Caco-2 (cell line): ENCODE data around the gene HES6. TPM values are rescaled to one million over a fixed set of nuclear protein-coding genes. Genes with fewer than 3 reads are reported as not detected.

Experiments used
- BruUV-seq: library from RNA; stranded (reverse); fragments of 400-500 nt; replicated peaks from 2 replicates; lab custom pipeline; 2021; lab: Mats Ljungman, UMichigan
- CTCF ChIA-PET: fragments of 300-600 bp; sonication (Branson Sonifier 250); formaldehyde crosslinking; loops from one replicate; lab custom pipeline; 2022; ENCODE audit warnings: antibody characterized with exemption; lab: Charles Lee
- POLR2A ChIA-PET: fragments of 300-600 bp; sonication (Branson Sonifier 250); formaldehyde crosslinking; loops from one replicate; lab custom pipeline; 2022; ENCODE audit warnings: antibody characterized with exemption; lab: Charles Lee
- DNase-seq, 2 experiments: peaks; one replicate each; pipeline versions ENCODE4 v3.0.0 to v3.0.0-alpha.2; 2020 to 2022
- H3K27me3 ChIP-seq: replicated peaks from 2 replicates; pipeline ENCODE4 v1.6.0; 2011; ENCODE audit warnings: low read length; ENCODE audit not compliant: control insufficient read depth, insufficient read depth
- H3K36me3 ChIP-seq: 2 replicates; pipeline ENCODE4 v1.5.1; 2011; ENCODE audit warnings: low read length; ENCODE audit not compliant: control insufficient read depth, insufficient read depth
- H3K4me1 ChIP-seq: fragments of 250-450 bp; sonication (Bioruptor Pico); 2 replicates; pipeline ENCODE4 v1.5.1; 2020; ENCODE audit warnings: mild to moderate bottlenecking
- H3K4me3 ChIP-seq: 2 replicates; pipeline ENCODE4 v1.5.1; 2011; ENCODE audit warnings: low read depth, mild to moderate bottlenecking, control low read depth, low read length
- H3K9me3 ChIP-seq: fragments of 250-450 bp; sonication (Bioruptor Pico); 2 replicates; pipeline ENCODE4 v1.5.1; 2020; ENCODE audit warnings: mild to moderate bottlenecking, moderate library complexity
- H3K27ac Mint-ChIP-seq: one replicate; pipeline ENCODE4 v1.8.0; 2022; ENCODE audit warnings: mixed read lengths; ENCODE audit not compliant: unreplicated experiment
- H3K27me3 Mint-ChIP-seq: one replicate; pipeline ENCODE4 v1.8.0; 2022; ENCODE audit warnings: mixed read lengths; ENCODE audit not compliant: insufficient read depth, unreplicated experiment
- H3K36me3 Mint-ChIP-seq: one replicate; pipeline ENCODE4 v1.8.0; 2022; ENCODE audit warnings: mild to moderate bottlenecking, mixed read lengths; ENCODE audit not compliant: insufficient read depth, unreplicated experiment
- H3K4me1 Mint-ChIP-seq: one replicate; pipeline ENCODE4 v1.8.0; 2022; ENCODE audit warnings: low read depth, mixed read lengths; ENCODE audit not compliant: unreplicated experiment
- H3K4me3 Mint-ChIP-seq: one replicate; pipeline ENCODE4 v1.8.0; 2022; ENCODE audit warnings: mild to moderate bottlenecking, moderate library complexity, mixed read lengths; ENCODE audit not compliant: unreplicated experiment
- H3K9me3 Mint-ChIP-seq: one replicate; pipeline ENCODE4 v1.8.0; 2022; ENCODE audit warnings: mixed read lengths; ENCODE audit not compliant: unreplicated experiment
- intact Hi-C: fragments of 100-400 bp; cut with micrococcal nuclease; formaldehyde crosslinking; loops from one replicate; pipeline ENCODE4 v1.10.0; 2022; ENCODE audit not compliant: unreplicated experiment
- total RNA-seq: library from RNA; stranded (reverse); gene quantifications from 2 replicates; pipeline ENCODE4 v1.2.3, GENCODE V29; 2022
- TF ChIP-seq, protein P1 (sequence below), 2 experiments: fragments of 200-600 bp in 1 of 2; IDR thresholded peaks; 1 replicate in 1 of 2; 2 replicates in 1 of 2; pipeline versions ENCODE4 v1.5.1 to v1.8.0; 2011 to 2022; ENCODE audit warnings: antibody characterized with exemption in 1 of 2, control low read depth in 1 of 2, inconsistent platforms in 1 of 2, low read depth in 1 of 2, low read length in 1 of 2, mild to moderate bottlenecking in 1 of 2, moderate library complexity in 1 of 2; ENCODE audit not compliant: insufficient read depth in 1 of 2, severe bottlenecking in 1 of 2, unreplicated experiment in 1 of 2

Gene HES6
- total RNA-seq, 1 experiment from 2014 or later: 22.1 TPM

DNA sequence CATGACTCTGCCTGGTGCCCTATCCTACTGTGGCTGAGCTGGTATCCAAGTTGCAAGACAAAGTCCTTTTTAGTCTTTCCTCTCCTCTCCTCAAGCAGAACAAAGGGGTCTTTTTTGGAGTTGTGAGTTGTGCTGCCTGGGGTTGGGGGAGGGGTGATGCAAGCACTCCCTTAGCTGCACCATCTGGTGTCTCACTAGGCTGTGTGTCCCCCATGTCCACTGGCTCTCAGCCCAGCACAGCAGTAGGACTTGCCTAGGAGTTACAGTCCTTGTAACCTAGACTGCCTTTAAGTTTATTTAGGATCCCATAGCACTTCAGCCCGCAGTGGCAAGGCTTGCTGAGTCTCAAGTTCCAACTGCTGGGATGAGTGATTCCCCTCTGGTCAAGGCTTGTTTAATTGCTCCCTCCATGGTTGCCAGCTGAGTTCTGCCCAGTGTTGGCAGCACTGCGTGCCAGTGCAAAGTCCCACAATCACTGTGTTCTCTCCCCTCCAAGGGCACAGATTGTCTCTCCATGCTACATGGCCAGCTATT is 23.1 kb downstream of the HES6 start:
- H3K9me3 Mint-ChIP-seq: no peaks in the 10 kb centered on the region
- intact Hi-C loops: no loop called here
- no peaks in the 10 kb centered on the region for H3K4me1 Mint-ChIP-seq
- DNase-seq: no peak
- no TSS peak for BruUV-seq
- ChIA-PET POLR2A (no interaction called here), CTCF (no interaction called here)
- no peaks in the 10 kb centered on the region for H3K36me3 ChIP-seq
- H3K4me1 ChIP-seq: no peaks in the 10 kb centered on the region
- H3K27me3 Mint-ChIP-seq: peaks cover 10% of the 10 kb centered on the region
- no peaks in the 10 kb centered on the region for H3K27me3 ChIP-seq
- H3K9me3 ChIP-seq: no peaks in the 10 kb centered on the region
- TF ChIP-seq, protein P1, sequence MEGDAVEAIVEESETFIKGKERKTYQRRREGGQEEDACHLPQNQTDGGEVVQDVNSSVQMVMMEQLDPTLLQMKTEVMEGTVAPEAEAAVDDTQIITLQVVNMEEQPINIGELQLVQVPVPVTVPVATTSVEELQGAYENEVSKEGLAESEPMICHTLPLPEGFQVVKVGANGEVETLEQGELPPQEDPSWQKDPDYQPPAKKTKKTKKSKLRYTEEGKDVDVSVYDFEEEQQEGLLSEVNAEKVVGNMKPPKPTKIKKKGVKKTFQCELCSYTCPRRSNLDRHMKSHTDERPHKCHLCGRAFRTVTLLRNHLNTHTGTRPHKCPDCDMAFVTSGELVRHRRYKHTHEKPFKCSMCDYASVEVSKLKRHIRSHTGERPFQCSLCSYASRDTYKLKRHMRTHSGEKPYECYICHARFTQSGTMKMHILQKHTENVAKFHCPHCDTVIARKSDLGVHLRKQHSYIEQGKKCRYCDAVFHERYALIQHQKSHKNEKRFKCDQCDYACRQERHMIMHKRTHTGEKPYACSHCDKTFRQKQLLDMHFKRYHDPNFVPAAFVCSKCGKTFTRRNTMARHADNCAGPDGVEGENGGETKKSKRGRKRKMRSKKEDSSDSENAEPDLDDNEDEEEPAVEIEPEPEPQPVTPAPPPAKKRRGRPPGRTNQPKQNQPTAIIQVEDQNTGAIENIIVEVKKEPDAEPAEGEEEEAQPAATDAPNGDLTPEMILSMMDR (IDR thresholded peaks at IDR 0.05; ENCODE audit: insufficient read depth in 1 of 2, low read depth in 1 of 2, low read length in 1 of 2, severe bottlenecking in 1 of 2, unreplicated experiment in 1 of 2): no peak
- no peak overlapping the region for H3K27ac Mint-ChIP-seq
- H3K4me3 ChIP-seq: no peak overlapping the region
- no peak overlapping the region for H3K4me3 Mint-ChIP-seq
- no peaks in the 10 kb centered on the region for H3K36me3 Mint-ChIP-seq

DNA sequence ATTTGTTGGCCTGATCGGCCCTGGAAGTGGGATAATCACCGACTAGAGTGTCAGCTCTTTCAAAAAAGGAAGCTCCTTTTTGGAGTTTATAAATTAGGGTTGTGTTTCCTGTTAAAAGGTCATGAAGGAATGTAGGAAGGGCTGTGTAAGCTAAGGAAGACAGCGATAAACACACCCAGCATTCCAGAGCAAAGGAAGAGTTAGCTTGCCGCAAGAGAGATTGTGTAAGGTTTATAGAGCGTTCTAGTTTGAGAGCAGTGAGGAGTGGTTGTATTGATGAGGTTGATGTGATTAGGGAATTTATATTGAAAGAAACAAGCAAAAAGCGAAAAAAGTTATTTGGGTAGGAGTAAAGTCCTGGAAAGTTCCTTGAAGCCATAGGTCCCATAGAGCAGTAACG is 32.8 kb downstream of the HES6 start:
- Histone ChIP-seq H3K9me3 (no peaks in the 10 kb centered on the region), H3K27me3 (no peaks in the 10 kb centered on the region), H3K4me3 (no peak overlapping the region), H3K36me3 (no peaks in the 10 kb centered on the region), H3K4me1 (peaks cover 4% of the 10 kb centered on the region; the same call in 1 of the 2 replicates)
- TF ChIP-seq, protein P1 (IDR thresholded peaks at IDR 0.05; ENCODE audit: insufficient read depth in 1 of 2, low read depth in 1 of 2, low read length in 1 of 2, severe bottlenecking in 1 of 2, unreplicated experiment in 1 of 2): no peak
- CTCF ChIA-PET: interaction anchor here (1.4 kb wide), 1 partner anchor 56 kb away, joined by 3 read pairs; no protein-coding TSS in a partner anchor
- Mint-ChIP-seq H3K27ac (no peak overlapping the region), H3K36me3 (no peaks in the 10 kb centered on the region), H3K9me3 (no peaks in the 10 kb centered on the region), H3K4me3 (no peak overlapping the region), H3K4me1 (no peaks in the 10 kb centered on the region), H3K27me3 (peaks cover 3% of the 10 kb centered on the region)
- intact Hi-C loops: no loop called here
- BruUV-seq: no TSS peak
- POLR2A ChIA-PET: no interaction called here
- no peak for DNase-seq

DNA sequence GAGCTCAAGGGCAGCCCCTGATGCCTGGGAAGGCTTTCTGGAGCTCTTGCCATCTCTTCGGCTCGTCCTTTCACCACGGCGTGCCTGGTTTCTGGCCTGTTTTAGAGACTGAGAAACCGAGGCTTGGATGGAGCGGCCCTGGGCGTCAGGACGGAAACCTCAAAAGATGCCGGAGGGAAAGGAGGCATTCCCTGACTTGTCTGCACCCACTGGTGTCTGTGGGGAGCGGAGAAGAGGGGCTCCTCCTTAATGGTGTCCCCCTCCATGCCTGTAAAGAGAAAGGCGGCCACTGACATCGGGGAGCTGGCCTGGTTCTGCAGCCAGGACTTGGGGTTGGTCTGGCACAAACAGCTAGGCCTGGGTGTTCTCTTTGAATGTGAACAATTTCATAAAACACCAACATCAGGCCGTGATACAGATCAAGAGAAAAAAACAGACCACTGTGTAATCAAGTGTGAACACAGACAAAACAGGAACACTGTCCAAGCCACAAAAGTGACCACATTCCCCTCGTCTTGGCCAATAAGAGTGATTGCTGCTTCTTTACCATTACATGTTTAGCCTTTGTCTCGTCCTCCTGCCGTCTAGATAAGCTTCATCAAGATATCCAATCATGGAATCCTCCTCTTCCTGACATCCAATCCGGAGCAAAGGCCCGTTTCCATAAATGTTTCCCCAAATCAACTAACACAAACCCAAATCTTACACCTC is 35.7 kb downstream of the HES6 start:
- BruUV-seq: TSS peak; percentile 92
- intact Hi-C loops: loop anchor here (1.0 kb wide), 1 partner anchor 30 kb away; no protein-coding TSS in a partner anchor
- H3K36me3 ChIP-seq: no peaks in the 10 kb centered on the region
- Mint-ChIP-seq H3K27me3 (no peaks in the 10 kb centered on the region), H3K4me1 (no peaks in the 10 kb centered on the region), H3K4me3 (peak overlapping the region; percentile 70), H3K27ac (peak overlapping the region; percentile 55), H3K9me3 (no peaks in the 10 kb centered on the region), H3K36me3 (no peaks in the 10 kb centered on the region)
- TF ChIP-seq, protein P1 (IDR thresholded peaks at IDR 0.05; ENCODE audit: insufficient read depth in 1 of 2, low read depth in 1 of 2, low read length in 1 of 2, severe bottlenecking in 1 of 2, unreplicated experiment in 1 of 2): no peak
- peaks cover 4% of the 10 kb centered on the region; the same call in 1 of the 2 replicates for H3K4me1 ChIP-seq
- H3K9me3 ChIP-seq: no peaks in the 10 kb centered on the region
- no peaks in the 10 kb centered on the region for H3K27me3 ChIP-seq
- no peak for DNase-seq
- CTCF ChIA-PET: no interaction called here
- POLR2A ChIA-PET: no interaction called here
- H3K4me3 ChIP-seq: peak overlapping the region; percentile 46
